ENCODE results near the gene ZNF407.

ZNF407 gene

DNA sequence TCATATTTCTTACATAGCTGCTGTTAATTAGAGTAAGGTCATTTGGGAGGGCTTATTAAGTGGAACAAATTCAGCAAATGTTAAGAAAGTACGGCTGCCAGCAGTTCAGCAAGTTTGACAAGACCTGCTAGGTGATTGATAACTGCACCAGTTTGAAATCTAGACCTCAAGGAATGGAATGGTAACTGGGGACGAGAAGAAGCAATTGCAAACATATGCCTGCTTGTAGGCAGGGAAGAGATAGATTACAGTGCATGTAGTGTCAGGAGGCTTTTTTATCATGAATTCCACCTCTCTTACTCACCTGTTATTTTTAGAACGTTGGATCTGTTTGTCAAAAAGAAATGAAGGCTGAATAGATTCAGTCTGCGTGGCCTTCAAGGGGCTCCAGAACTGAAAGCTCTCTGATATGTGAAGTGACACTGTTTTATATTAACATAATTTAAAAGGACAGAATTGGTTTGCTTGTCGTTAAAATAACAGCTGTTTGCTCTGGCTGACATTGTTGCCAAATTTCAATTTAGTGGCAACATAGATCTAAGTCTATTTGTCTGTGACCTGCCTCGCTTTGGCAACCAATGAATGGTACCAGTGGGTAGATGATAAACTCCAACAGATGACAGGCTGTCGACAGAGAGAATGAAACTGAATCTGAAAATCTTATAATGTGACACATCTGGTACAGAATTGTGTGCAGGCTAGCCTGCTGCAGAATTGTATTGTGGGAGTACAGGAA is 199.3 kb downstream of the ZNF407 start:
- no CpG with 5 or more reads among the region's 7 CpGs for WGBS (ENCODE audit: insufficient coverage, insufficient read length)
- Histone ChIP-seq H3K27ac (ENCODE audit: low read length) (no peak overlapping the region), H3K27me3 (ENCODE audit: control insufficient read depth, insufficient read depth, low read length) (no peaks in the 10 kb centered on the region), H3K9me3 (ENCODE audit: control insufficient read depth, insufficient read depth, low read length) (no peaks in the 10 kb centered on the region), H3K4me3 (ENCODE audit: low read length) (no peak overlapping the region), H3K4me1 (ENCODE audit: control insufficient read depth, insufficient read depth, low read length) (peaks cover 1% of the 10 kb centered on the region; the same call in 1 of the 2 replicates), H3K36me3 (ENCODE audit: control insufficient read depth, insufficient read depth, low read length) (no peaks in the 10 kb centered on the region)
- no peak for DNase-seq (ENCODE audit: low read depth, low spot score)

DNA sequence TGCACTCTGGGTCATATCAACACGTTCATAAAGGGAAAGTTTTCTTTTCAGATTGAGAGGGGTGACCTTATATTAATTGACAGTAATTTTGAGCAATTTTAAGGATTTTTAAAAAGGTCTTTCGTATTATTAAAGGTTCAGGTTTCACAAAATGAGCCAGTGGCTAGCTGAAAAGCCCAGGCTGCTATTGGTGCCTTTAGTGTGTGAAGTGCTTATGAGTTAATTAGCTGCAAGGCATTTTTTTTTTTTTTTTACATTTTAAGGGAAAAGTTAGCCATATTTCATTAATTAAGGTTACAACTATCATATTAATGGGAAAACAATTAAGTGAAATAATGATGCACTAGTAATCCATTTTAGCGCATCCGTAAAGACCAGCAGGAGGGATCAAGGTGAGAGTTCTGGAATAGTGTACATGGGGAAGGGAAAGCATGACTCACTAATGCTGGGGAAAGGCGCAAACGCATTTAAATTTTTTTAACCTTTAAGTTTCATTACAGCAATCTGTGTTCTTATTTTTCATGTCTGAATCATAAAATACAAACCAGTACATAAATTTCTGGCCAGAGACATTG is 200.0 kb downstream of the ZNF407 start:
- no CpG with 5 or more reads among the region's 6 CpGs for WGBS (ENCODE audit: insufficient coverage, insufficient read length)
- Histone ChIP-seq H3K27ac (ENCODE audit: low read length) (no peak overlapping the region), H3K4me3 (ENCODE audit: low read length) (no peak overlapping the region), H3K36me3 (ENCODE audit: control insufficient read depth, insufficient read depth, low read length) (no peaks in the 10 kb centered on the region), H3K9me3 (ENCODE audit: control insufficient read depth, insufficient read depth, low read length) (no peaks in the 10 kb centered on the region), H3K4me1 (ENCODE audit: control insufficient read depth, insufficient read depth, low read length) (peaks cover 1% of the 10 kb centered on the region; the same call in 1 of the 2 replicates), H3K27me3 (ENCODE audit: control insufficient read depth, insufficient read depth, low read length) (no peaks in the 10 kb centered on the region)
- DNase-seq (ENCODE audit: low read depth, low spot score): no peak

DNA sequence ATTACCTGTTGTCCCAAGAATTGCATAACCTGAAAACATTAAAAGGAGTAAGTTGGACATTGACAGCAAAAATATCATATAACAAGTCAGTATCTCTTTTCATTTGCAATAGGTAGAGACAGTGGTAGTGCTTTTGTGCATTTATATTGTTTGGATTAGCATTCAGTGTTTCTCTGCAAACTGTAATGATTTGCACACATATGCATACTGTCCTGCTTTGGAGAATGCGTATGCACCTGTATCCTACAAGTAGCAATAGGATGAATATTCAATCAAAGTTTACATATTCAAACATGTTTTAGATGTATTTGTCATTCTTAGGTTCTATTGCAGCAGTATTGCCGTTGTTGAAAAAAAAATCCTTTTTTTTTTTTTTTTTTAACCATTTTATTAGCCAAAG is 201.9 kb downstream of the ZNF407 start:
- H3K4me3 ChIP-seq (ENCODE audit: low read length): no peak overlapping the region
- peaks cover 4% of the 10 kb centered on the region; the same call in 1 of the 2 replicates for H3K4me1 ChIP-seq (ENCODE audit: control insufficient read depth, insufficient read depth, low read length)
- no peaks in the 10 kb centered on the region for H3K36me3 ChIP-seq (ENCODE audit: control insufficient read depth, insufficient read depth, low read length)
- DNase-seq (ENCODE audit: low read depth, low spot score): no peak
- H3K27me3 ChIP-seq (ENCODE audit: control insufficient read depth, insufficient read depth, low read length): no peaks in the 10 kb centered on the region
- H3K9me3 ChIP-seq (ENCODE audit: control insufficient read depth, insufficient read depth, low read length): no peaks in the 10 kb centered on the region
- no peak overlapping the region for H3K27ac ChIP-seq (ENCODE audit: low read length)
- WGBS (ENCODE audit: insufficient coverage, insufficient read length): no CpG with 5 or more reads among the region's 2 CpGs

- no peak for DNase-seq (ENCODE audit: low read depth, low spot score)
- H3K27ac ChIP-seq (ENCODE audit: low read length): no peak overlapping the region
- H3K4me1 ChIP-seq (ENCODE audit: control insufficient read depth, insufficient read depth, low read length): peaks cover 4% of the 10 kb centered on the region; the same call in 1 of the 2 replicates
- H3K36me3 ChIP-seq (ENCODE audit: control insufficient read depth, insufficient read depth, low read length): no peaks in the 10 kb centered on the region
- H3K4me3 ChIP-seq (ENCODE audit: low read length): no peak overlapping the region
- no peaks in the 10 kb centered on the region for H3K27me3 ChIP-seq (ENCODE audit: control insufficient read depth, insufficient read depth, low read length)
- H3K9me3 ChIP-seq (ENCODE audit: control insufficient read depth, insufficient read depth, low read length): no peaks in the 10 kb centered on the region
These were observed 202.4 kb downstream of the ZNF407 start for GRCh38 chr18:74800098-74800497.

- DNase-seq (ENCODE audit: low read depth, low spot score): no peak
- Histone ChIP-seq H3K36me3 (ENCODE audit: control insufficient read depth, insufficient read depth, low read length) (no peaks in the 10 kb centered on the region), H3K27ac (ENCODE audit: low read length) (no peak overlapping the region), H3K9me3 (ENCODE audit: control insufficient read depth, insufficient read depth, low read length) (no peaks in the 10 kb centered on the region), H3K4me1 (ENCODE audit: control insufficient read depth, insufficient read depth, low read length) (peaks cover 4% of the 10 kb centered on the region; the same call in 1 of the 2 replicates), H3K4me3 (ENCODE audit: low read length) (no peak overlapping the region), H3K27me3 (ENCODE audit: control insufficient read depth, insufficient read depth, low read length) (no peaks in the 10 kb centered on the region)
- WGBS (ENCODE audit: insufficient coverage, insufficient read length): no CpG with 5 or more reads among the region's 4 CpGs
These were observed 205.4 kb downstream of the ZNF407 start for GRCh38 chr18:74803117-74803516.

- no peak for DNase-seq (ENCODE audit: low read depth, low spot score)
- no CpG with 5 or more reads among the region's 10 CpGs for WGBS (ENCODE audit: insufficient coverage, insufficient read length)
- Histone ChIP-seq H3K4me1 (ENCODE audit: control insufficient read depth, insufficient read depth, low read length) (peaks cover 4% of the 10 kb centered on the region; the same call in 1 of the 2 replicates), H3K9me3 (ENCODE audit: control insufficient read depth, insufficient read depth, low read length) (no peaks in the 10 kb centered on the region), H3K27ac (ENCODE audit: low read length) (no peak overlapping the region), H3K4me3 (ENCODE audit: low read length) (no peak overlapping the region), H3K27me3 (ENCODE audit: control insufficient read depth, insufficient read depth, low read length) (no peaks in the 10 kb centered on the region), H3K36me3 (ENCODE audit: control insufficient read depth, insufficient read depth, low read length) (no peaks in the 10 kb centered on the region)
These were observed 206.1 kb downstream of the ZNF407 start for GRCh38 chr18:74803769-74804168.

GRCh38 chr18:74804677-74805076 is 207.0 kb downstream of the ZNF407 start:
- WGBS (ENCODE audit: insufficient coverage, insufficient read length): no CpG with 5 or more reads among the region's 6 CpGs
- H3K9me3 ChIP-seq (ENCODE audit: control insufficient read depth, insufficient read depth, low read length): no peaks in the 10 kb centered on the region
- peaks cover 4% of the 10 kb centered on the region; the same call in 1 of the 2 replicates for H3K4me1 ChIP-seq (ENCODE audit: control insufficient read depth, insufficient read depth, low read length)

DNA sequence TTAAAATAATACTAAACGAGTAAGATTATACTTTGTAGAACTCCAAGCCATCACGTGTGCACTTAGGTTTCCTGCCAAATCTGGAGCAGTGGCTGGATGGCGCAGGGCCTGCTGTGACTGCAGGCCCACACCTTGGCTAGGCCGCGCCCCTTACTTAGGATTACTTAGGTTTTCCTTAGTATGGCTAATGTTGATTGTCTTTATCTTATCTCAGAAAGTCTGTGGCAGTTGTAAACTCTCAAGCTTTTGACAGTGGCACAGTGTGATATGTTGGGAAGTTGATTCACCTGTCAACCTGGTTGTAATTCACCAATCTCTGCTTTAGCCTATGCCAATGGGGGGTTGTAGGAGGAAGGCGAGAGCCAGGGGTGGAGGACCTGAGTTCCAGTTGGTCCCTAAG is 208.4 kb downstream of the ZNF407 start:
- H3K4me3 ChIP-seq (ENCODE audit: low read length): no peak overlapping the region
- WGBS (ENCODE audit: insufficient coverage, insufficient read length): no CpG with 5 or more reads among the region's 6 CpGs
- peaks cover 4% of the 10 kb centered on the region; the same call in 1 of the 2 replicates for H3K4me1 ChIP-seq (ENCODE audit: control insufficient read depth, insufficient read depth, low read length)
- no peak for DNase-seq (ENCODE audit: low read depth, low spot score)
- H3K36me3 ChIP-seq (ENCODE audit: control insufficient read depth, insufficient read depth, low read length): no peaks in the 10 kb centered on the region
- H3K27ac ChIP-seq (ENCODE audit: low read length): no peak overlapping the region
- no peaks in the 10 kb centered on the region for H3K9me3 ChIP-seq (ENCODE audit: control insufficient read depth, insufficient read depth, low read length)
- no peaks in the 10 kb centered on the region for H3K27me3 ChIP-seq (ENCODE audit: control insufficient read depth, insufficient read depth, low read length)

More at GRCh38 chr18:74804677-74805076, 207.0 kb downstream of the ZNF407 start:
- Histone ChIP-seq H3K36me3 (ENCODE audit: control insufficient read depth, insufficient read depth, low read length) (no peaks in the 10 kb centered on the region), H3K4me3 (ENCODE audit: low read length) (no peak overlapping the region), H3K27ac (ENCODE audit: low read length) (no peak overlapping the region), H3K27me3 (ENCODE audit: control insufficient read depth, insufficient read depth, low read length) (no peaks in the 10 kb centered on the region)
- no peak for DNase-seq (ENCODE audit: low read depth, low spot score)

GRCh38 chr18:74806700-74807416 is 209.2 kb downstream of the ZNF407 start:
- H3K4me1 ChIP-seq (ENCODE audit: control insufficient read depth, insufficient read depth, low read length): peaks cover 4% of the 10 kb centered on the region; the same call in 1 of the 2 replicates
- H3K27ac ChIP-seq (ENCODE audit: low read length): no peak overlapping the region
- no peak overlapping the region for H3K4me3 ChIP-seq (ENCODE audit: low read length)
- H3K27me3 ChIP-seq (ENCODE audit: control insufficient read depth, insufficient read depth, low read length): no peaks in the 10 kb centered on the region
- H3K9me3 ChIP-seq (ENCODE audit: control insufficient read depth, insufficient read depth, low read length): no peaks in the 10 kb centered on the region
- WGBS (ENCODE audit: insufficient coverage, insufficient read length): no CpG with 5 or more reads among the region's 7 CpGs
- no peak for DNase-seq (ENCODE audit: low read depth, low spot score)
- H3K36me3 ChIP-seq (ENCODE audit: control insufficient read depth, insufficient read depth, low read length): no peaks in the 10 kb centered on the region

DNA sequence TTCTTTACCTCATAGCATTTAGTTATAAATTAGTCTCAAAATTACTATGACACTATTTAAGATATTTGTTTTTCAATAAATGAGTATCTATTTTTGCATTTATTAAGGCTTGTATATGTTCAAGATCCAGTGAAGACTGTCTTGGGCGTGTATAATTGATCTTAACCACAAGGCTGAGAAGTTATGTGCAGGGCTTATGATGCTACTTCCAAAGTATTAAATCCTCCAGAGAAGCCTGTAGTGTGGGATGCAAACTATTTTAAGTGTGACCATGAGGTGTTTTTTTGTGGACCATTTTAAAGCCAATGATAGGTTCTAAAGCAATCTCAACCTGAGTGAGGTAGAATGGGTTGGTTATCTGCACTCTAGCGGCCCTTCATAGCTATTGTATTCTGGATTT is 219.9 kb downstream of the ZNF407 start:
- WGBS (ENCODE audit: insufficient coverage, insufficient read length): no CpG with 5 or more reads among the region's 2 CpGs
- no peaks in the 10 kb centered on the region for H3K9me3 ChIP-seq (ENCODE audit: control insufficient read depth, insufficient read depth, low read length)
- no peak overlapping the region for H3K4me3 ChIP-seq (ENCODE audit: low read length)
- peaks cover 7% of the 10 kb centered on the region; the same call in 1 of the 2 replicates for H3K4me1 ChIP-seq (ENCODE audit: control insufficient read depth, insufficient read depth, low read length)
- H3K36me3 ChIP-seq (ENCODE audit: control insufficient read depth, insufficient read depth, low read length): no peaks in the 10 kb centered on the region
- H3K27me3 ChIP-seq (ENCODE audit: control insufficient read depth, insufficient read depth, low read length): no peaks in the 10 kb centered on the region
- DNase-seq (ENCODE audit: low read depth, low spot score): no peak
- no peak overlapping the region for H3K27ac ChIP-seq (ENCODE audit: low read length)

All from iPS DF 6.9 (cell line).